MM.1S (cell line): ENCODE results near the gene PKDCC.

ENCODE experiments used
- DNase-seq: peaks from one replicate; pipeline ENCODE4 v3.0.0-alpha.2; 2015
- H2AFZ ChIP-seq: fragments of 300-600 bp; sonication (generic); 2 replicates; pipeline ENCODE4 v1.6.0; 2016; ENCODE audit warnings: antibody characterized with exemption, low read length
- H3F3A ChIP-seq: fragments of 300-600 bp; sonication (generic); 2 replicates; pipeline ENCODE4 v1.6.1; 2016; ENCODE audit warnings: mild to moderate bottlenecking, antibody characterized with exemption, low read length, moderate library complexity, mixed read lengths; ENCODE audit not compliant: insufficient read depth
- H3K27ac ChIP-seq: fragments of 300-600 bp; sonication (generic); 2 replicates; pipeline ENCODE4 v1.5.1; 2016; ENCODE audit warnings: mild to moderate bottlenecking, low read length
- H3K27me3 ChIP-seq: fragments of 300-600 bp; sonication (generic); replicated peaks from 2 replicates; pipeline ENCODE4 v1.6.0; 2016; ENCODE audit warnings: low read length; ENCODE audit not compliant: insufficient read depth
- H3K36me3 ChIP-seq: fragments of 300-600 bp; sonication (generic); replicated peaks from 2 replicates; pipeline ENCODE4 v1.6.1; 2016; ENCODE audit warnings: mild to moderate bottlenecking, low read length, mixed read lengths; ENCODE audit not compliant: insufficient read depth
- H3K4me1 ChIP-seq: fragments of 300-600 bp; sonication (generic); 2 replicates; pipeline ENCODE4 v1.6.1; 2016; ENCODE audit warnings: low read length, mixed read lengths
- H3K4me2 ChIP-seq: fragments of 300-600 bp; sonication (generic); 2 replicates; pipeline ENCODE4 v1.6.0; 2016; ENCODE audit warnings: low read depth, low read length
- H3K4me3 ChIP-seq: fragments of 300-600 bp; sonication (generic); 2 replicates; pipeline ENCODE4 v1.5.1; 2016; ENCODE audit warnings: low read length, mixed read lengths
- H3K79me2 ChIP-seq: fragments of 300-600 bp; sonication (generic); 2 replicates; pipeline ENCODE4 v1.6.1; 2016; ENCODE audit warnings: mixed run types, low read length, mixed read lengths
- H3K9ac ChIP-seq: fragments of 300-600 bp; sonication (generic); 2 replicates; pipeline ENCODE4 v1.6.1; 2016; ENCODE audit warnings: low read length, mixed read lengths
- H3K9me2 ChIP-seq: fragments of 300-600 bp; sonication (generic); replicated peaks from 2 replicates; pipeline ENCODE4 v1.6.1; 2016; ENCODE audit warnings: mild to moderate bottlenecking, low read length, mixed read lengths; ENCODE audit not compliant: insufficient read depth
- H3K9me3 ChIP-seq: fragments of 300-600 bp; sonication (generic); replicated peaks from 2 replicates; pipeline ENCODE4 v1.6.1; 2016; ENCODE audit warnings: mild to moderate bottlenecking, low read length, mixed read lengths; ENCODE audit not compliant: insufficient read depth
- H4K20me1 ChIP-seq: fragments of 300-600 bp; sonication (generic); 2 replicates; pipeline ENCODE4 v1.6.1; 2016; ENCODE audit warnings: mild to moderate bottlenecking, low read length, moderate library complexity, mixed read lengths; ENCODE audit not compliant: insufficient read depth
- EZH2 ChIP-seq: fragments of 300-600 bp; sonication (generic); optimal IDR thresholded peaks from 2 replicates; pipeline ENCODE3; 2017; ENCODE audit warnings: low read depth, mild to moderate bottlenecking, antibody characterized with exemption, low read length, mixed read lengths
- EZH2phosphoT487 ChIP-seq: fragments of 300-600 bp; sonication (generic); IDR thresholded peaks from 2 replicates; pipeline ENCODE4 v1.6.1; 2018; ENCODE audit warnings: antibody characterized with exemption, low read length
- TF ChIP-seq, protein P1 (sequence below): fragments of 300-600 bp; sonication (generic); IDR thresholded peaks from 2 replicates; pipeline ENCODE4 v1.5.1; 2016; ENCODE audit warnings: antibody characterized with exemption, low read length, mixed read lengths

PKDCC gene

DNA sequence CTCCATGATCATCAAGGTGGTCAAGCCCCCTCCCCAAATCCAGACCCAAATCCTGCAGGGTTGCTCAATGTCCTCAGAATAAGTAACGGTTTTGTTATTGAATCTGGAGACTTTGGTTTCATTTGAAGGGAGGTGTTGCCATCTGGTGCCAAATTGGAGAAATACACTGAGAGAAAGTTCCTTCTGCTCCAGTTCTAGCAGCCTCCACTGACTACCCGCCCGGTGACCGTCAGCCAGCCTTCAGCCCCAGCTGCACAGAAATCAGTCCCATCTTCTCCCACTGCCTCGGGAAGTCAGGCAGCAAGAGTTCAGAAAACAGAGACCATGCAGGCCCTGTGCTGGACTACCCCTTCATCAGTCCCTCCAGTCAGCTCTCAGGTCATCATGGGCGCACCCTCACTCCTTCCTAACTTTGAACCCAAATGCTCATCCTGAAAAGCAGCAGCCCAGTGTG is 38.7 kb downstream of the PKDCC start:
- Histone ChIP-seq H3K4me2 (no peak overlapping the region), H3K9ac (no peak overlapping the region), H3K36me3 (no peaks in the 10 kb centered on the region), H2AFZ (no peak overlapping the region), H3K4me1 (no peaks in the 10 kb centered on the region), H3K27ac (no peak overlapping the region), H4K20me1 (no peaks in the 10 kb centered on the region), H3K79me2 (no peaks in the 10 kb centered on the region), H3K27me3 (no peaks in the 10 kb centered on the region), H3F3A (no peaks in the 10 kb centered on the region), H3K9me3 (no peaks in the 10 kb centered on the region), H3K9me2 (no peaks in the 10 kb centered on the region), H3K4me3 (no peak overlapping the region)
- TF ChIP-seq, protein P1, sequence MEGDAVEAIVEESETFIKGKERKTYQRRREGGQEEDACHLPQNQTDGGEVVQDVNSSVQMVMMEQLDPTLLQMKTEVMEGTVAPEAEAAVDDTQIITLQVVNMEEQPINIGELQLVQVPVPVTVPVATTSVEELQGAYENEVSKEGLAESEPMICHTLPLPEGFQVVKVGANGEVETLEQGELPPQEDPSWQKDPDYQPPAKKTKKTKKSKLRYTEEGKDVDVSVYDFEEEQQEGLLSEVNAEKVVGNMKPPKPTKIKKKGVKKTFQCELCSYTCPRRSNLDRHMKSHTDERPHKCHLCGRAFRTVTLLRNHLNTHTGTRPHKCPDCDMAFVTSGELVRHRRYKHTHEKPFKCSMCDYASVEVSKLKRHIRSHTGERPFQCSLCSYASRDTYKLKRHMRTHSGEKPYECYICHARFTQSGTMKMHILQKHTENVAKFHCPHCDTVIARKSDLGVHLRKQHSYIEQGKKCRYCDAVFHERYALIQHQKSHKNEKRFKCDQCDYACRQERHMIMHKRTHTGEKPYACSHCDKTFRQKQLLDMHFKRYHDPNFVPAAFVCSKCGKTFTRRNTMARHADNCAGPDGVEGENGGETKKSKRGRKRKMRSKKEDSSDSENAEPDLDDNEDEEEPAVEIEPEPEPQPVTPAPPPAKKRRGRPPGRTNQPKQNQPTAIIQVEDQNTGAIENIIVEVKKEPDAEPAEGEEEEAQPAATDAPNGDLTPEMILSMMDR = peak; percentile 76
- TF ChIP-seq EZH2 = no peak
- peak; percentile 55 for DNase-seq

DNA sequence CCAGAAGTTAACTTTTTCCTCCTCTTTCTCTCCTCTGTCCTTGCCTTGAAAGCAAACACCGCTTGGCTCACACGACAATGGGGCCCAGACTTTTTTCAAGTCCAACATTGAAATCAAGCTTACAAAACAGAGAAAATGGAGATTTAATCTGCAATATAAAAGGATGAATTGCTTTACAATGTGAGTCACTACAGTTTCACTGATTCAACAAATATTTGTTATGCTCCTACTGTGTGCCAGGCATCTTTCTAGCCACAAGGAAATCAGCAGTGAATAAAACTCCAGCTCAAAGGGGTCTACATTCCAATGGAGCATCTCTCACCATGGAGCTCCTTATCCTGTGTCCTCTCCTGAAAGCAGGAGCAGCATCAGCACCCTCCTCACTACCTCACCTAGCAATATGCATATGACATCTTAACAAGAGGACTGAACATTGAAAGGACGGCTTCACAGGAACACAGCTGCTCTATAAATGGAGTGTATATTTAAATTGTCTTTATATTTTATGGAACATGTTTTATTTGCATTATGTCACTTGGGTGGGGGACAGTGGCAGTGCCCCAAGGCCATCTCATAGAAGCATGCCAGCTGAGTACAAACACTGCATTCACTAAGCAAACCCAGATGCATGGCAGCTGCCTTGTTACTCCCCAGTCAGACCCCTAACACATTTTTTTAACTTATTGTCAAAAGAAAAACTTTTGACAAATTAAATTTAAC is 39.5 kb downstream of the PKDCC start:
- Histone ChIP-seq H3K4me3 (no peak overlapping the region), H3K9me2 (no peaks in the 10 kb centered on the region), H3K27me3 (no peaks in the 10 kb centered on the region), H2AFZ (no peak overlapping the region), H3K36me3 (no peaks in the 10 kb centered on the region), H3K4me1 (no peaks in the 10 kb centered on the region), H3K9me3 (no peaks in the 10 kb centered on the region), H3F3A (no peaks in the 10 kb centered on the region), H3K27ac (no peak overlapping the region), H3K79me2 (no peaks in the 10 kb centered on the region), H3K9ac (no peak overlapping the region), H4K20me1 (no peaks in the 10 kb centered on the region), H3K4me2 (no peak overlapping the region)
- no peak for DNase-seq
- no peak for TF ChIP-seq EZH2phosphoT487
- TF ChIP-seq EZH2 = no peak
- TF ChIP-seq, protein P1 = no peak

DNA sequence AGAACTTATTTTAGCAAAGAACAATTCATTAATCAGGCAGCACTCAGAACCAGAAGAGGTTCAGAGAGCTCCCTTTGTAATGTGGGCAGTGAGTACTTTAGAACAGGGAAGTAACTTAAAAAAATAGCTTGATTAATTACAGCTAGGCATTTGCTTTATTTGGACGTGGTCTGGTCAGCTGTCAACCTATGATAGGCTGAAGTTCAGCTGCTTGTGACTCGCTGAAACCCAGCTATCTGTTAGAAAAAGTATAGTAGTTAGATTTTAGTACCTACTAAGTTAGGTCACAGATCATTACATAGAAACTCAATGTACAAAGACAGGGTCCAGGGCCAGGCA is 40.0 kb downstream of the PKDCC start:
- Histone ChIP-seq H3K4me2 (no peak overlapping the region), H3K4me1 (no peaks in the 10 kb centered on the region), H3K4me3 (no peak overlapping the region), H3K27ac (no peak overlapping the region), H3K27me3 (no peaks in the 10 kb centered on the region), H3K9me2 (no peaks in the 10 kb centered on the region), H3F3A (no peaks in the 10 kb centered on the region), H3K9ac (no peak overlapping the region), H3K36me3 (no peaks in the 10 kb centered on the region), H3K79me2 (no peaks in the 10 kb centered on the region), H2AFZ (no peak overlapping the region), H4K20me1 (no peaks in the 10 kb centered on the region), H3K9me3 (no peaks in the 10 kb centered on the region)
- DNase-seq = no peak
- TF ChIP-seq EZH2 (no peak), EZH2phosphoT487 (no peak)
- TF ChIP-seq, protein P1 = no peak
